Activated CD8-positive, alpha-beta memory T cell treated with anti-CD3 and anti-CD28 coated beads, Interleukin-2, amount 50 U/mL, for 1 hour (primary cell): ENCODE data around the gene HAVCR1.

Source experiments
- DNase-seq: peaks from one replicate; pipeline ENCODE4 v3.0.0-alpha.2; 2020; ENCODE audit errors: extremely low read depth

Gene HAVCR1

GRCh38 chr5:156991714-156992113 is 67.2 kb downstream of the HAVCR1 start:
- DNase-seq: no peak

- no peak for DNase-seq
Observed at GRCh38 chr5:156984064-156984463, 74.9 kb downstream of the HAVCR1 start.

- no peak for DNase-seq
Observed at GRCh38 chr5:156981481-156981880, 77.4 kb downstream of the HAVCR1 start.
